Trophoblast cell (in vitro differentiated cells and primary cell): ENCODE results near the gene ACTL8.

Source experiments
- DNase-seq, 2 donors: peaks; one replicate each; pipeline ENCODE4 v3.0.0-alpha.2; 2016
- H2AFZ ChIP-seq: 2 replicates; pipeline ENCODE4 v1.6.1; 2013; ENCODE audit warnings: low read length, moderate library complexity, mild to moderate bottlenecking; ENCODE audit not compliant: insufficient read depth, poor library complexity
- H2AK5ac ChIP-seq: 2 replicates; pipeline ENCODE4 v1.6.1; 2013; ENCODE audit warnings: mild to moderate bottlenecking, low read length
- H2BK120ac ChIP-seq: 2 replicates; pipeline ENCODE4 v1.6.1; 2013; ENCODE audit warnings: low read length, mild to moderate bottlenecking, moderate library complexity; ENCODE audit not compliant: insufficient read depth, poor library complexity
- H2BK12ac ChIP-seq: 2 replicates; pipeline ENCODE4 v1.6.1; 2013; ENCODE audit warnings: mild to moderate bottlenecking, low read length, moderate library complexity
- H2BK5ac ChIP-seq: 2 replicates; pipeline ENCODE4 v1.6.1; 2013; ENCODE audit warnings: low read length, low read depth, moderate library complexity, mild to moderate bottlenecking; ENCODE audit not compliant: poor library complexity
- H3K14ac ChIP-seq: 2 replicates; pipeline ENCODE4 v1.6.1; 2013; ENCODE audit warnings: mild to moderate bottlenecking, low read length
- H3K18ac ChIP-seq: 2 replicates; pipeline ENCODE4 v1.6.1; 2013; ENCODE audit warnings: mild to moderate bottlenecking, low read length
- H3K23ac ChIP-seq: 2 replicates; pipeline ENCODE4 v1.6.1; 2013; ENCODE audit warnings: low read length
- H3K27ac ChIP-seq: 2 replicates; pipeline ENCODE4 v1.5.1; 2013; ENCODE audit warnings: low read depth, mild to moderate bottlenecking, inconsistent platforms, low read length, moderate library complexity
- H3K27me3 ChIP-seq: 2 replicates; pipeline ENCODE4 v1.6.1; 2013; ENCODE audit warnings: inconsistent platforms, mild to moderate bottlenecking, low read length, moderate library complexity; ENCODE audit not compliant: insufficient read depth
- H3K36me3 ChIP-seq, 2 experiments: 1 replicate in 1 of 2; 2 replicates in 1 of 2; pipeline ENCODE4 v1.6.1; 2013; ENCODE audit warnings: low read length in 2 of 2, mild to moderate bottlenecking in 2 of 2, moderate library complexity in 1 of 2; ENCODE audit not compliant: insufficient read depth in 2 of 2, control insufficient read depth in 1 of 2
- H3K4ac ChIP-seq: 2 replicates; pipeline ENCODE4 v1.6.1; 2013; ENCODE audit warnings: low read depth, mild to moderate bottlenecking, low read length, moderate library complexity
- H3K4me1 ChIP-seq, 2 experiments: 1 replicate in 1 of 2; 2 replicates in 1 of 2; pipeline ENCODE4 v1.6.1; 2013; ENCODE audit warnings: low read length in 2 of 2, mild to moderate bottlenecking in 2 of 2, moderate library complexity in 1 of 2; ENCODE audit not compliant: insufficient read depth in 2 of 2, control insufficient read depth in 1 of 2
- H3K4me2 ChIP-seq: 2 replicates; pipeline ENCODE4 v1.6.1; 2013; ENCODE audit warnings: inconsistent platforms, mild to moderate bottlenecking, low read length, moderate library complexity
- H3K4me3 ChIP-seq: 2 replicates; pipeline ENCODE4 v1.5.1; 2013; ENCODE audit warnings: mild to moderate bottlenecking, low read depth, low read length, inconsistent platforms
- H3K79me1 ChIP-seq: one replicate; pipeline ENCODE4 v1.6.1; 2013; ENCODE audit warnings: low read length
- H3K79me2 ChIP-seq: 2 replicates; pipeline ENCODE4 v1.6.1; 2013; ENCODE audit warnings: low read length, mild to moderate bottlenecking; ENCODE audit not compliant: control insufficient read depth, insufficient read depth, poor library complexity
- H3K9ac ChIP-seq: 2 replicates; pipeline ENCODE4 v1.6.1; 2013; ENCODE audit warnings: mild to moderate bottlenecking, low read length
- H3K9me3 ChIP-seq: 2 replicates; pipeline ENCODE4 v1.6.1; 2013; ENCODE audit warnings: low read depth, mild to moderate bottlenecking, control low read depth, inconsistent platforms, low read length; ENCODE audit not compliant: insufficient read depth
- H4K12ac ChIP-seq: 2 replicates; pipeline ENCODE4 v1.6.1; 2013; ENCODE audit warnings: low read depth, mild to moderate bottlenecking, low read length, moderate library complexity
- H4K8ac ChIP-seq: 2 replicates; pipeline ENCODE4 v1.6.1; 2013; ENCODE audit warnings: low read depth, mild to moderate bottlenecking, low read length, moderate library complexity
- H4K91ac ChIP-seq: one replicate; pipeline ENCODE4 v1.6.1; 2013; ENCODE audit warnings: low read depth, mild to moderate bottlenecking, low read length, moderate library complexity
- WGBS: extraction: QIAGEN DNeasy Blood & Tissue Kit; methylation state at CpG from one replicate; pipeline ENCODE4 v1.1.7; 2013; ENCODE audit warnings: missing lambda C conversion rate; ENCODE audit not compliant: insufficient read length, insufficient coverage; ENCODE audit errors: extremely low coverage; 5-methylcytosine and 5-hydroxymethylcytosine counted together

The ACTL8 gene

GRCh38 chr1:17845583-17845982 is 90.5 kb downstream of the ACTL8 start:
- no peaks in the 10 kb centered on the region for H3K79me1 ChIP-seq
- peaks cover 5% of the 10 kb centered on the region for H3K9me3 ChIP-seq
- H2BK12ac ChIP-seq = no peak overlapping the region
- no CpG with 5 or more reads among the region's 4 CpGs for whole genome bisulfite sequencing
- no peak overlapping the region for H3K4me2 ChIP-seq
- no peaks in the 10 kb centered on the region for H3K36me3 ChIP-seq
- no peak overlapping the region for H4K91ac ChIP-seq
- no peaks in the 10 kb centered on the region for H3K79me2 ChIP-seq
- no peak overlapping the region for H4K8ac ChIP-seq
- no peaks in the 10 kb centered on the region for H3K27me3 ChIP-seq
- H2AFZ ChIP-seq = no peak overlapping the region
- no peak overlapping the region for H2BK120ac ChIP-seq
- H4K12ac ChIP-seq = no peak overlapping the region
- H3K4ac ChIP-seq = no peak overlapping the region
- H3K14ac ChIP-seq = no peak overlapping the region
- no peak overlapping the region for H3K9ac ChIP-seq
- H3K23ac ChIP-seq = no peak overlapping the region
- H3K18ac ChIP-seq = no peak overlapping the region
- no peaks in the 10 kb centered on the region for H3K4me1 ChIP-seq
- H2AK5ac ChIP-seq = no peak overlapping the region
- no peak for DNase-seq
- H3K27ac ChIP-seq = no peak overlapping the region
- no peak overlapping the region for H3K4me3 ChIP-seq
- H2BK5ac ChIP-seq = no peak overlapping the region

GRCh38 chr1:17846341-17846740 is 91.2 kb downstream of the ACTL8 start:
- Histone ChIP-seq H3K14ac (no peak overlapping the region), H4K8ac (no peak overlapping the region), H3K4me1 (no peaks in the 10 kb centered on the region), H3K23ac (no peak overlapping the region), H2AK5ac (no peak overlapping the region), H2BK120ac (no peak overlapping the region), H4K91ac (no peak overlapping the region), H3K27me3 (no peaks in the 10 kb centered on the region), H3K9me3 (peaks cover 5% of the 10 kb centered on the region), H4K12ac (no peak overlapping the region), H3K27ac (no peak overlapping the region), H3K79me2 (no peaks in the 10 kb centered on the region), H2BK12ac (no peak overlapping the region), H2AFZ (no peak overlapping the region), H3K4me2 (no peak overlapping the region), H3K36me3 (no peaks in the 10 kb centered on the region), H3K9ac (no peak overlapping the region), H3K4ac (no peak overlapping the region), H3K18ac (no peak overlapping the region), H3K4me3 (no peak overlapping the region), H3K79me1 (no peaks in the 10 kb centered on the region), H2BK5ac (no peak overlapping the region)
- no peak for DNase-seq
- WGBS = no CpG with 5 or more reads among the region's 3 CpGs

GRCh38 chr1:17847111-17847510 is 92.0 kb downstream of the ACTL8 start:
- Histone ChIP-seq H3K4me3 (no peak overlapping the region), H4K12ac (no peak overlapping the region), H3K79me1 (no peaks in the 10 kb centered on the region), H3K18ac (no peak overlapping the region), H3K9me3 (peaks cover 6% of the 10 kb centered on the region), H3K27me3 (no peaks in the 10 kb centered on the region), H3K23ac (no peak overlapping the region), H2BK120ac (no peak overlapping the region), H4K91ac (no peak overlapping the region), H3K9ac (no peak overlapping the region), H3K79me2 (no peaks in the 10 kb centered on the region), H3K14ac (no peak overlapping the region), H3K36me3 (no peaks in the 10 kb centered on the region), H3K4me1 (no peaks in the 10 kb centered on the region), H2AK5ac (no peak overlapping the region), H3K27ac (no peak overlapping the region), H3K4ac (no peak overlapping the region), H2AFZ (no peak overlapping the region), H4K8ac (no peak overlapping the region), H2BK12ac (no peak overlapping the region), H2BK5ac (no peak overlapping the region), H3K4me2 (no peak overlapping the region)
- WGBS = no CpG with 5 or more reads among the region's 3 CpGs
- DNase-seq = no peak

GRCh38 chr1:17849216-17849615 is 94.1 kb downstream of the ACTL8 start:
- Histone ChIP-seq H2AK5ac (no peak overlapping the region), H3K14ac (no peak overlapping the region), H3K23ac (no peak overlapping the region), H3K79me1 (no peaks in the 10 kb centered on the region), H3K4ac (no peak overlapping the region), H3K4me3 (no peak overlapping the region), H4K8ac (no peak overlapping the region), H3K9me3 (peaks cover 3% of the 10 kb centered on the region), H4K91ac (no peak overlapping the region), H4K12ac (no peak overlapping the region), H3K27me3 (no peaks in the 10 kb centered on the region), H3K4me2 (no peak overlapping the region), H2BK120ac (no peak overlapping the region), H3K18ac (no peak overlapping the region), H3K79me2 (no peaks in the 10 kb centered on the region), H3K9ac (no peak overlapping the region), H3K4me1 (no peaks in the 10 kb centered on the region), H3K36me3 (no peaks in the 10 kb centered on the region), H2BK5ac (no peak overlapping the region), H2AFZ (no peak overlapping the region), H2BK12ac (no peak overlapping the region), H3K27ac (no peak overlapping the region)
- WGBS = no CpG with 5 or more reads among the region's 3 CpGs
- DNase-seq = no peak
